NCI-H1417 (cell line): ENCODE results near the gene PHOSPHO1.
"Not testable (repeated sequence)": the region's sequence is repeated elsewhere in the genome, so short reads cannot be mapped to it uniquely, and the experiment has no call there.

ENCODE experiments used
- DNase-seq, 3 experiments: peaks; one replicate each; lab custom pipeline; 2025; lab: John Stamatoyannopoulos, UW

Gene PHOSPHO1

GRCh38 chr17:49193513-49194296 is 36.9 kb downstream of the PHOSPHO1 start:
- peak; percentile 41 to 72 (median 58) for DNase-seq

- DNase-seq = peak; percentile 91 to 99 (median 96)
Measured at GRCh38 chr17:49191917-49192741, 38.5 kb downstream of the PHOSPHO1 start.

GRCh38 chr17:49191409-49191916 is 39.1 kb downstream of the PHOSPHO1 start:
- no peak for DNase-seq

GRCh38 chr17:49190932-49191331 is 39.7 kb downstream of the PHOSPHO1 start:
- peak in 1 of 3 experiments; percentile 12 for DNase-seq

- no peak for DNase-seq
Measured at GRCh38 chr17:49187301-49187700, 43.3 kb downstream of the PHOSPHO1 start.

GRCh38 chr17:49185381-49185780 is 45.2 kb downstream of the PHOSPHO1 start:
- DNase-seq = not testable (repeated sequence)

- not testable (repeated sequence) for DNase-seq
Measured at GRCh38 chr17:49184522-49184921, 46.1 kb downstream of the PHOSPHO1 start.

GRCh38 chr17:49183801-49184200 is 46.8 kb downstream of the PHOSPHO1 start:
- no peak for DNase-seq

- no peak for DNase-seq
Measured at GRCh38 chr17:49183341-49183740, 47.2 kb downstream of the PHOSPHO1 start.

GRCh38 chr17:49180998-49181635 is 49.5 kb downstream of the PHOSPHO1 start:
- no peak for DNase-seq

GRCh38 chr17:49180303-49180702 is 50.3 kb downstream of the PHOSPHO1 start:
- peak; percentile 12 to 59 (median 15) for DNase-seq

- DNase-seq = not testable (repeated sequence)
Measured at GRCh38 chr17:49175978-49176377, 54.6 kb downstream of the PHOSPHO1 start.
